ENCODE data around the gene GPC6.

Gene GPC6

DNA sequence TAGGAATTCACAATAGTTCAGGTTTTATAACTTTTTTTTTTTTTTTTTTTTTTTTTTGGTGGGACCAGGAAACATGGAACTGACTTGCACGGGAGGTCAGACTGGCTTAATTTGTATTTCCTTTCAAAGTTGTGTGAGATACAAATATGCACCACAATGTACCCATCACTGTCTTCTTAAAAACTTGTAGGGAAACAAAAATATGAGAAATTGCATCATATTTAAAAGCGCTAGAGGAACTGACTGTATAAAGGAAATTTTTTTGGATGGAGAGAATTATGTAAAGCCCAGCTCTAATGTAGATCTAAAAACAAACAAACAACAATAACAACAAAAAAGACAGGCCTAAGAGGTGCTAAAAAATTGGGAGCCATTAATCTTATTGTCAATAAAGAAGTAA is 1006.3 kb downstream of the GPC6 start:
- no peak for DNase-seq

DNA sequence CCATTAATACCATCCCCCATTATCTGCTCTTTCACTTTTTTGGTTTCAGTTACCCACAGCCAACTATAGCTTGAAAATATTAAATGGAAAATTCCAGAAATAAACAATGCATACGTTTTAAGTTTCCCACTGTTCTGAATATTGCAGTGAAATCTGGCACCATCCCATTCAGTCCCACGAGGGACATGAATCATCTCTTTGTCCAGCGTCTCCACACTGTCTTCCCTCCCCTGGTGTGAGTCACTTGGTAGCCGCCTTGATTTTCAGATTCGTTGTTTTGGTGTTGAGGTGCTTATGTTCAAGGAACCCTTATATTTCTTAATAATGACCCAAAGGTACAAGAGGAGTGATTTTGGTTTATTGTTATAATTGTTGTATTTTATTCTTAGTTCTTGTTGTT is 1006.8 kb downstream of the GPC6 start:
- no peak for DNase-seq

DNA sequence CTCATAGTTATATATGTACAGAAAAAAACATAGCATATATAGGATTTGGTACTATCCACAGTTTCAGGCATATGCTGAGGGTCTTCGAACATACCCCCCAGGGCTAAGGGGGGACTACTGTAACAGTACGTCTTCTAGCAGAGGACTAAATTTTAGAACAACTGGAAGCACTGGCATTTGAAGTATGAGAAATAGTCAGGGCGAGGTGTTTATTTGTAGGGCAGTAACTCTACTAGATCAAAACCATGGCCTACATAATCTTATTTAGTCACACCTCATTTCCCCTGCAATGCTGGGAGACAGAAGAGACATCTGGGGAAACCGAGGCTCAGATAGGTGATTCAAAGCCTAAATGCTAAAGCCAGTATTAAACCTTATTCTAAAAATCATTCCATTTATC is 1007.2 kb downstream of the GPC6 start:
- no peak for DNase-seq

DNA sequence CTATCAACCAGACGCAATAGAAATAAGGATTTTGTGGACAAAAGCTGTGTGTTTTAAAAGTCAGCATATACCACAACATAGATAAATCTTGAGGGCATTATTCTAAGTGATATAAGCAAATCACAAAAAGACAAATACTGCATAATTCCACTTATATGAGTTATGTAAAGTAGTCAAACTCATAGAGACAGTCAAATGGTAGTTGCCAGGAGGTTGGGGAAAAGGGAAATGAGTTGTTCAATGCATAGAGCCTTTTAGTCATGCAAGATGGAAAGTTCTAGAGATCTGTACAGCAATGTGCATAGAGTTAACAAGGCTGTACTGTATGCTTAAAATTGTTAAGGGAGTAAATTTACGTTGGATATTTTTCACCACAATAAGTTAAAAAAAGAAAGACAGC is 1008.1 kb downstream of the GPC6 start:
- DNase-seq: no peak

DNA sequence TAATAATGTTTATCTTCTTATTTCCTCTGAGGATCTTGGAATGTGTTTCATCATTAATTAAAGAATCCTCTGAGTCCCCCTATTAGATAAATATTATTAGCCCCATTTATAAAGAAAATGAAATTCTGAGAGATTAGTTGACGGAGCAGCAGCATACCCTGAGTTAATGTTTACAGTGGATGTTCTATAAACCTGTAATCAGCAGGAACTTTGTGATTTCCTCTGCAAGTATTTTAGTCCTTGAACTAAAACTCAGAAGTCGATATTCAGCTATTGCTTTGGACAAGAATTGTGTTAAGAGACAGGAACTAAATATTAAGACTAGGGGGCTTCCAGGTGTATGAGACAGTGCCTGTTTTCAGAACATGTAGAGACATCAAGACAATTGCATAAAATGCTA is 1009.5 kb downstream of the GPC6 start:
- no peak for DNase-seq

DNA sequence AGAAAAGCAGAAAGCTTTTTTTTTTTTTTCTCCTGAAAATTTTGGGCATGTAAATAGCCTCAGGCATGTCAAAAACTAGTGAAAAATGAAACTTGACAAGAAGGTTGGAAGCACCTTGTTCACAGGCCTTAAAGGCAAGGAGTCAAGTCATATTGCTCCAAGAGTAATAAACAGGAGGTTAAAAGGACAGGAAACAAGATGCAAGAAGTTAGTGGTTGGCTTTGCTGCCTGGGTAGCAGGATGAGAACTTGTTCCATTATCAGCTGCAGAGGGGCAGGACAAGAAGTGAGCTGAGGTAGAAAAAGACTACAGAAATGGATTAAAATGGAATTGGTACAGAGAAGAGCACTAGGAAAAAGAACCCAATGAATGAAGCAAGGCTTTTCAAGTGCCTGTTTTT is 1010.3 kb downstream of the GPC6 start:
- peak; percentile 28 for DNase-seq

DNA sequence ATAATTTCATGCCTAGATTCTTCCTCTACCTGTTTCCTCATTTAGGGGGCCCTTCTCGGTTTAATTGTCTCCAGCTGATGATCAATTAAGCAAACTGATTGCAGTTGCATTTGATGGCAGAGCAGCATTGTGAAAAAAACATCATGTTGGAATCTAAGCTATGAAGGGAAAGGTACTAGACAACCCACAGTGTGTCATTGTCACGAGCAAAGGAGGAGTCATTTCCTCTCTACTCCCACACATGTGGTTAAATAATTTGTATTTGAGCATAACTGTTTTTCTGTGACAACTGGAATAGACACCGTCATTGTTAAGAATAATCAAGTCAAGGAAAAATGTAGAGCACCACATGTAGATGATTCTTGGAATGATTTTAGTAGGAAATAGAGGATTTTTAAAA is 1012.5 kb downstream of the GPC6 start:
- peak; percentile 46 for DNase-seq

DNA sequence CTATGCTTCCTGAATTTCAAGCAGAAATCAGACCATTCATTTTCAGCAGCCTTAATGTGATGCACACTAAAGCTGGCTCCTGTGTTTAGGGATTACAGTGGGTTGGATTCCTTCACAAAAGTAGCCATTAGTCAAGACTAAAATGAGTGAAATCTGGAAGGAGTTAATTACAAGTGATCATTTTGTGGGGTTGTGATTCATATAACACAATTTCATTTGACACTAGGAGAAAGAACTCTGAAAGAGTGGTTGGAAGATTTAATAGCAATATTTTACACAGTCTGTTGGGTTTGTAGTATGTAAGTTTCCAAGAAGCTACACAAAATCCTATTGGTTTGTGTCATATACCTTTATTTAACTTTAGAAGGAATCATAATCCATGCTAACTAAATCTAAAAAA is 1015.9 kb downstream of the GPC6 start:
- DNase-seq: no peak

DNA sequence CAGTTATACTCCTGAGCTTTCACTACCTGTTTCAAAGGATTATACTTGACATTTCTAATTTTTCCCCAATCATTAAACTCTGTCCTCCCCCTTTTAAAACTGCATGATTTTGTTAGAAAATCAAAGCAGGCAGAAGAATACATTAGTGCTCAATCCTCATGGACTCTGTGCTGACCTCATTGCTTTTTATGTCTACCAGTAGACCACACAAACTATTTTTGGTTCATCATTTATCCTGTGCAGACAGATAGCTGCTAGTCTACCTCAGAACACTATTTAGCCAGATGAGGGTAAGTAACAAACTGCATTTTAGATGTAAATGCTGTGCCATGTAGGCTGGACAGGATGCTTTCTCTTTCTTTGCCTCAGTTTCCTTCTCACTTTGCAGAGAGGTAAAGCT is 1016.9 kb downstream of the GPC6 start:
- no peak for DNase-seq

DNA sequence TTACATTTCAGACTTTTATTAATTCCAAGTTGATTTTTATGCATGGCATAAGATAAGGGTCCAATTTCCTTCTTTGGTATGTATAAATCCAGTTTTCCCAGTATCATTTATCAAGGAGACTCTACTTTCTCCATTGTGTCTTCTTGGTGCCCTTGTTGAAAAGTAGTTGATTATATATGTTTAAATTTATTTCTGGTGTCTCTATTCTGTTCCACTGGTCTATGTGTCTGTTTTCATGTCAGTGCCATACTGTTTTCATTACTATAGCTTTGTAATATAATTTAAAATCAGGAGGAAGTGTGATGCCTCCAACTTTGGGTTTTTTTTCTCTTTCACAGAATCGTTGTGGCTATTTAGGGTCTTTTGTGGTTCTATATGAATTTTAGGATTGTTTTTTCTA is 1019.9 kb downstream of the GPC6 start:
- DNase-seq: no peak

DNA sequence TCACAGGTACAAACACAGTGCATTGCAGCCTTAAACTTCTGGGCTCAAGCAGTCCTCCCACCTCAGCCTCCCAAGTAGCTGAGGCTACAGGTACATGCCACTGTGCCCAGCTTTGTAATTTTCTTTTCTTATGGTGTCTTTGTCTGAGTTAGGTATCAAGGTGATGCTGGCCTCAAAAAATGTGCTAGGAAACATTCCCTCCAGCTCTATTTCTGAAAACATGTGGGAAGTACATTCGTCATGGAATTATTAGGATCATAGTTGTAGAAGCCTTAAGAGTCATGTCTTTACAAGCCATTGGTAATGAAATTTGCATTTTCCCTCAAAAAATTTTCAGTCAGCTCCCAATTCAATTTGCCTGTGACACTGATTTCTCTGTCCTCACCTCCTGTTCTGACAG is 1021.3 kb downstream of the GPC6 start:
- no peak for DNase-seq

DNA sequence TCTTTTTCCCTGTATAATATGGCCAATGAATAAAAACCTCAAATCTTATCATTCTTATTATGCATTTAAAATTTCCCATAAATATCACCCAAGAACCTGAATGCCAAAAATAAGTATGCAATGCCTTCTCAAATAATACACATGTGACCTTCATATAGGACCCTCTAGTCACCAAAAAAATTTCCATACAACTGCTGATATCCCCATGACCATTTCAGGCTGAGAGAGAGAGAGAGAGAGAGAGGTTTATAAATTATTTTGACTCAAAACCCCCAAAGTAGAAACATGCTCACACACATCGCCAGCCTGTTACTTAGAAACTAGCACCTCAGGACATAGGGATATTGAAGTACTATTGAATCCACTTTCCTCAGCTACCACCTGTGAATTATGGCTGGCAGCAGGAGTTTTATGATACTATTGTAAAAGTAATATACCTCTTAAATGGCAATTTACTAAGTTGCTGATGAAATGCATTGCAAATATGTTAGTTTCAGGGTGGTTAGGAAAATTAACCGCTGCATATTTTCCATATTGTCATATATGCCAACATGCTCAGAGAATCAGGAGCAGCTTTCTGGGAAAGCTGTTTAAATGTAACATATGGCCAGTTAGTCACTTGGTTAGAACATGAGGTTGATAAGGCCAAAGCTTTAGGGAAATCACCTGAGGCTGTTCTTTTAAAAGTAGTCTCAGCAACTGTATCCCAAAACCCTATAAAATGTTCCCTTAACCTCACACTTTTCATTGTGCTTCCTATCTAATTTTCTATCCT is 1022.0 kb downstream of the GPC6 start:
- DNase-seq: no peak

DNA sequence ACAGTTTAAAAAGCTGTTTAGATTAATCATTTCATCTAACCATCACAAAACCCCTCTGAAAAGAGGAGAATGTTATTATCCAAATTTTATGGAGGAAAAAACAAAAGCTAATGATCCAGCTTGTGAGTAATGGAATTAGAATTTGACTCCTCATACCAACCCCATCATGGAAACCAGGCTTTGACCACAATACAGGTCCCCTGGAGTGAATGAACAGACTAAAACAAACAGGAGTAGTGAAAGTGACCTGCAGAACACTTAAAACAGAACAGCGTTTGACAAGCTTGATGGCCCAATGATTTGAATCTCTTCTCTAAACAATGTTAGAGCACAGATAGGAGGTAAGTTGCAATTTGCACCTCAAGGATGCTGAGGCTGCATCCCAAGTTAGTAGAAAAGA is 1022.9 kb downstream of the GPC6 start:
- no peak for DNase-seq

DNA sequence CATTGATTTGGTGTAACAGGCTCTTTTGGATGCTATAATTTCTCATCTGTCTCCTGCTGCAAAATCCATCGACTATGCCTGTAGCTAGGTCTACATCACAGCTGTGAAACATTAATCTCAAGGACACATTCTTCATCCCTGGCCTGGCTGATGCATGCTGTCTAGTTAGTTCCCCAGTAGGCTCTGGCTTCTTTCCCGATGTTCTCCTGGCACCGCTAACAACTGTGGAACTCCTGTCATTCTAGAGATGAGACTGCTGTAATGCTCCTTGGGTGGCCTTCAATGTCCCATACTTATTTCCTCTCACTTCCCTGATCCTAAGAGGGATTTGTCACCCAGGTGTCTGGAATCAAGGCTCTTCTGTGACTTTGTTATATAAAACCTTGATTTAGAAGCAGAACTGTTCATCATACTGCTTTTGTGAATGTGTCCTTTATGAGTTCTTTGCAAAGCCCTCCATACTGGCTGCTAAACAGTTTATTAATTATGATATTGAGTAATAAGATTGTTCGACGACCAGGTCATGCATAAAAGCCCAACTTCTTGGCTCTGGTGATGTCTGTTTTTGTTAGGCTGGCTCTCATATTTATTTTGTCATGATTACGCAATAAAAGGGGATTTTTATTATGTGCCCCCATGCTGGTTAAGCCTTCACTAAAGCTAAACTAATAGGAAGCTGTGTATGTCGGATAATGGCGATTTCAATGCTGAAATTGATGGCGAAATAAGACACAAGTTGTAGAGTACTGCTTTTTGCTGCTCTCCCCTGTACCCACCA is 1025.4 kb downstream of the GPC6 start:
- no peak for DNase-seq

DNA sequence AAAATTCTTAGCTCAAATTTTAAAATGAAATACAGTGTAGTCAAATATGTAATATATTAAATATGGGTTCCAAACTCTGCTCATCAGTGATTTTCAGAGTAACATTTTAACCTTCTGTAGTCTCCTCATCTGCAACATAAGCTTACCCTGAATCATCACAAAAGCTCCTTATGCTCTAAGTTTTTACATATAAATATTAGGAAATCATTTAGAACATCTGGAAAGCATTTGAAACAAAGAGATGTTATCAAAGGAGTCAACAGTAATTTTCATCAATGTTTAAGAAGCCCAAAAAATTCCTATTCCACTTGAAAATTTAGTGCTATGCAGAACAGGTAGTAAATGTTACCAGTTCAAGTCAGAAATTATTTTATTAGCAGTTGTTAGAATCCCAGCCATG is 1028.1 kb downstream of the GPC6 start:
- DNase-seq: no peak

DNA sequence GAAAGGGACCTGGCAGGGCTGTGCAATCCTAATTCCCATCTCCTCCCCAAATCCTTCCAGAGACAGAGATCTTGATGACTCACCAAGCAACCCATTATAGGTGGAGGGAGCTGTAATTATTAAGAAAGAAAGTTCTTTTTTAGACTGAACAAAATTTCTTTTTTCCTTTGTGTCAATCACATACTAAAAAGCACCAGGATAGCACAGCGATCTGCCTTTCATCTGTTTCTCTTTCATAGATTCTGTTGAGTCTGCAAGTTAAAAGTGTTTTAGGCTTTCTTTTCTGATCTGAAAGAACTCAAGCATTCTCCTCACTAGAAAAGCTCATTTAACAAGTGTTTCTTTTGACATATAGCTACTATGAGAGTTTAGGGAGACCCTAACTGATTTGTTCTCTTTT is 1030.1 kb downstream of the GPC6 start:
- no peak for DNase-seq

DNA sequence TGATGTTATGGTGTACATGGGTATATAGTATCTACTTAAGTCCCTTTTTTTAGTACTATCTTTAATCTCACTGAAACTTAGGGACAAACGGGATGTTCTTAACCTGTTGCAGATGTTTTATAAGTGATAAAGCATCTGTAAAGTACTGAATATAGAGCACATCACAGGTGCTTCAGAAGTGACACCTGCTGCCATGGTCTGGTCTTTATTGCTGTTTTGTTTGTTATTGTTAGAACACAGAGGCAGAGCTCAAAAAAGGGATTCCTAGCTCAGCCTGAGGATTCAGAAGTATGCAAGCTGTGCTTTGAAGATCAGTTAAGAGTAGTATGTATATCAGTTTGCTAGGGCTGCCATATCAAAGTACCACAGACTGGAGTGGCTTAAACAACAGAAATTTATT is 1033.4 kb downstream of the GPC6 start:
- no peak for DNase-seq

DNA sequence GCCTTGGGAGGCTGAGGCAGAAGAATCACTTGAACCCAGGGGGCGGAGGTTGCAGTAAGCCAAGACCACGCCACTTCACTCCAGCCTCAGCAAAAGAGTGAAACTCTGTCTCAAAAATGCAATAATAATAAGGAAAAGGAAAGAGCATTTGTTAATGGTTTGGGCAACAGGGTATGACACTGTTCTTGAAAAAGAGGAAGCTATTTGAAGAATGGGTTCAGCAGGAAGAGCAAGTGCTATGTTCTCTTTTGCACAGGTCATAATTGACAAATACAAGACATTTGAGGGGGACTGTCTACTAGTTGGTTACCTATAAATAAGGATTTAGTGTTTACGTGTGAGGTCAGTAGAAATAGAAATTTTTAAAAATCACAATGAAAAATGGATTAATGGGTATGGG is 1034.6 kb downstream of the GPC6 start:
- no peak for DNase-seq

DNA sequence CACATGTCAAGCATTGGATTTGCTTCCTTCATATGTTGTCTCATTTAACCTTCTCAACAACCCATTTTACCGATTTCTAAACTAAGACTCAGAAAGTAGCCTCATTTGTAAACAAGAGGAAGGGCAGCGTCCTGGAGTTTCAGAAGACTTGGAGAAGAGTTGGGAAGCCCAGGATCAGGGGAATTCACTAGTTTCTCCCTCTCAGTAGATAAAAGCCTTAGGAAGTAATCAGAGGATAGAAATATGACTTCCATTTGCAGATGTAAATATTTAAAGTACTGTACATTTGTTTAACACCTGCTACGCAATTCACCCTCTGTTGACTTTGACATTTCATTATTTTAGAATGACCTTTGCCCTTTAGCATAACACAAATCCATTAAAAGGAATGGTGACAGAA is 1036.4 kb downstream of the GPC6 start:
- DNase-seq: no peak

DNA sequence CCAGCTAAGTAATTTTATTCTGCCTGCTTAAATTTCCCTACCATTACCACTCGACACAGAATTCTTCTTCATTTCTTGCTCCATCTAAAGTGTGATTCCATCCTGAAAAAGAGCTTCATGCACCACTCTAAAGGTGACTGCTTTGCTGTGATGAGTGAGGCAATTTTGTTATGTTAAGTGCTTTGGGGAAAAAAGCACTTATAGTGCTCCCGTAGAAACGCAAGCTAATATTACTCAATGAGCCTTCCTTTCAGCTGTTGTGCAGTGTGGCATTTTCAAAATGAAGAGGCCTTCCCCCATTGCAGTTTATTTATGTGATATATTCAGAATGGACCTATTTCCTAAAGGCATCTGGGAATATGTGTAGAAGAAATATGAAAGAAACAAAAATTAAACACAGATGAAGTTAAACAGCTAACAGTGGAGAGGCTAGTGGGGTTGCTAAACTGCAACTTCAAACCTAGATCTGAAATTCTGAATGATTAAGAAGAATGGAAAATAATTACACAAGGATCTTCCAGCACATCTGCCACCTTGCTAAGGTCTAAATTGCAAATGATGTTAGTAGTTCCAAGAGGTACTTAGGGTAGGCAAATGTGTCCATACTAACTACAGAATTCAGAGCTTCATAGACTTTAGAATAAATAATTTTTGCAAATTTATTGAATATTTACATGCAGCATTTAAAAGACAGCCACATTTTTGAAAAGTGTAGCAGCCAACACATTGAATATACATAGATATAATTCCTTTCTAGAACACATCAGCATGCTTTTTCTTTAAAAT is 1041.2 kb downstream of the GPC6 start:
- no peak for DNase-seq

DNA sequence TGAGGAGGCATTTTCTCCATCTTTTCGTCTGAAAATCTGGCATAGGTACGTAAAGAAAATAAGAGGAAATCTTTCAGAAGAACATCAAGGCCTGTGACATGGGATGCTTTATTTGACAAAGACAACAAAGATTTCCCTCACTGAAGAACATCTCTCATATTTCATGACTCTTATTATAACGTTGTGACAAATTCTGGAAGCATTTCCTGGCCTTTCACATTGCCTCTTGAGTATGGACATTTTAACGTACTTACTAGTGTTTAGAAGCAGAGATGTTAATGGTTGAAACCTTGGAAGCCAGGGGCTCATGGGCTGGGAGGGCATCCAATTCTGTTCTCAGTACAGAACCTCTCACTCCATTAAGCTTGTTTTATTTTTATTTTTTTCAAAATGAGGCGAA is 1042.1 kb downstream of the GPC6 start:
- DNase-seq: no peak

DNA sequence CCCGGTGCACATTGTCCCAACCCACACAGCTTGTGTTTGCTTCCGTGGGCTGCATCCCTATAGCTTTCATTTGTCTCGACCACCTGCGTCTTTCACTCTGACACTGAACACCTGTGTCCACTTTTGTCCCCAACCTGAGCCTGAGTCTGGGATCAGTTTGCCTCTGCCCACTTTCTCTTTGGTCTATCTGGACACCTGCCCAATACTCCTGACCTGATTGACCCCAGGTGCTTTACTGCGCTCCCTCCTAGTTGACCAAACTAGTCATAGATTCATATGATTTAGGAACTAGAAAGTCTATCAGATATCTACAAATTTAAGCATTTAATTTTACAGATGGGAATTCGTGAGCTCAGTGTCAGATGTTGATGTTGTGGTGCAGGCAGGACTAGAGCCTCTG is 1043.0 kb downstream of the GPC6 start:
- no peak for DNase-seq

DNA sequence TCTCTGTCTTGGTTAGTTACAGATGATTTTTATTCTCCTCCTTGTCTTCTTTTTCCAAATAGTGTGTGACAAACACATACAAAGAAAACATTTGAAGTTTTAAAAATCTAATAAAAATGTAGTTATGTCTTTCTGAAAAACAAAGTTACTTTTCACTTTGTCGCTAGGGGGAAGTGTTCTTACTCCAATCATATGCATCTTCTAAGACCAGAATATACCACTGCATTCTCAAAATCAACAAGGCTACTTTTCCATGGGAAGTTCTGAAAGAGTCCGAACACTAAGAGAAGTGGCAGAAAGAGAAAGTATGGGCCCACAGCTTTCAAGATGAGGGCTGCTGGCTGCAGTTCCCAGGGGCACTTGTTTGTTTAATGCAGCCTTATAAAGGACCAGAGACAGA is 1043.9 kb downstream of the GPC6 start:
- no peak for DNase-seq

DNA sequence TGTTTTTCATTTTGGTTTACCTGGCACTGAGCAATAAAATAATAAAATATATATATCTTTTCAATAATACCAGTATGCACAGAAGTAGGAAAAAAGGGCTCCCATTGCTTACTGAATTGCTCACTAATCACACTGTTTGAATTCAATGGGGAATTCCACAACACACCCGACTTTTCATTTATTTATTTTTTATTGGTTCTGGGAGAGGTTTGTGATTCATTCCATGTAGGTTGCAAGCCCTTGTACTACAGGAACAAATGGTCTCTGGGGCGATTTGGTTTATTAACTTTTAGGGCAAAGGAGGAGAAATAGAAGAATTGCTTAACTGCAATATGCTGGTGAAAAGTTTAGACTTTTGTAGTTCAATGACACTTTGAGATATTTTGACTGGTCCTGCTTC is 1045.4 kb downstream of the GPC6 start:
- no peak for DNase-seq

All from activated CD4-positive, alpha-beta T cell treated with anti-CD3 and anti-CD28 coated beads, Interleukin-2, Interleukin-6, amounts not matched to agents 100 ng/mL and 50 ng/mL, durations not matched to agents 16 hours and 8 hours (primary cell).